NCI-H2171 (cell line): ENCODE results near the gene CARF.
A peak's percentile ranks its signal among the peaks of the same experiment; 100 is the strongest.
"Not testable (repeated sequence)": the region's sequence is repeated elsewhere in the genome, so short reads cannot be mapped to it uniquely, and the experiment has no call there.

Experiments
- DNase-seq: peaks from one replicate; lab custom pipeline; 2025; lab: John Stamatoyannopoulos, UW

CARF gene

DNA sequence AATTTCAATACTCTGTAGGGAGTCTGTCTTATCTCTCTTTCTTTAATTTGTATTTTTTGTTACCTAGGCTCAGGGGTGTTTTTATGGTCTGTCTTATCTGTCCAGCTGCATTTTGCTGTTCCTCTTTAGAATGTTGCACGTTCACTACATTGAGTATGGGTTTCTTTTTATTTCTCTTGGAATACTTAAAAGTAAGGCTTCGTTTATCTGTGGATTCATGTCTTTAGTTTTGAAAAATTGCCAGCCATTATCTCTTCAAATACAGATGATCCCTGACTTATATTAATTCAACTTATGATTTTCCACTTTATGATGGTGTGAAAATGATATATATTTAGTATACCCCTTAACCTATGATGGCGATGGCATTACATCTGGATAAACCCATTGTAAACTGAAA, 26.9 kb downstream of the CARF start:
- no peak for DNase-seq

- no peak for DNase-seq
These were observed 29.7 kb downstream of the CARF start for GRCh38 chr2:202941771-202942170.

GRCh38 chr2:202944408-202944807, 32.3 kb downstream of the CARF start:
- DNase-seq = no peak

- no peak for DNase-seq
These were observed 32.7 kb downstream of the CARF start for GRCh38 chr2:202944816-202945215.

DNA sequence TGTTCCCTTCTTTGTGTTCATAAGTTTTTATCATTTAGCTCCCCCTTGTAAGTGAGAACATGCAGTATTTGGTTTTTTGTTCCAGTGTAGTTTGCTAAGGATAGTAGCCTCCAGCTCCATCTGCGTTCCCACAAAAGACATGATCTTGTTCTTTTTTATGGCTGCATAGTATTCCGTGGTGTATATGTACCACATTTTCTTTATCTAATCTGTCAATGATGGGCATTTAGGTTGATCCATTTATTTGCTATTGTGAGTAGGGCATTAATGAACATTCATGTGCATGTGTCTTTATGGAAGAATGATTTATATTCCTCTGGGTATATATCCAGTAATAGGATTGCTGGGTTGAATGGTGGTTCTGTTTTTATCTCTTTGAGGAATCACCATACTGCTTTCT, 33.4 kb downstream of the CARF start:
- DNase-seq = no peak

DNA sequence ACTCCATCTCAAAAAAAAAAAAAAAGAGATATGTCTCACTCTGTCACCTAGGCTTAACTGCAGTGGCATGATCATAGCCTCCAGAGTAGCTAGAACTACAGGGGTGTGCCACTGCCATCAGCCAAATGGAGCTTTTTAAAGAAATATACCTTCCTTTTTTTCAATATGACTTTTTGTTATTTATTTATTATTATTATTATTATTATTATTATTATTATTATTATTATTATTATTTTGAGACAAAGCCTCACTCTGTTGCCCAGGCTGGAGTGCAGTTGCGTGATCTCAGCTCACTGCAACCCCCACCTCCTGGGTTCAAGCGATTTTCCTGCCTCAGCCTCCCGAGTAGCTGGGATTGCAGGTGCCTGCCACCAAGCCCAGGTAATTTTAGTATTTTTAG, 37.3 kb downstream of the CARF start:
- not testable (repeated sequence) for DNase-seq

GRCh38 chr2:202950592-202950991, 38.5 kb downstream of the CARF start:
- DNase-seq = no peak

GRCh38 chr2:202960524-202960923, 48.4 kb downstream of the CARF start:
- no peak for DNase-seq

GRCh38 chr2:202963712-202964111, 51.6 kb downstream of the CARF start:
- DNase-seq = no peak

DNA sequence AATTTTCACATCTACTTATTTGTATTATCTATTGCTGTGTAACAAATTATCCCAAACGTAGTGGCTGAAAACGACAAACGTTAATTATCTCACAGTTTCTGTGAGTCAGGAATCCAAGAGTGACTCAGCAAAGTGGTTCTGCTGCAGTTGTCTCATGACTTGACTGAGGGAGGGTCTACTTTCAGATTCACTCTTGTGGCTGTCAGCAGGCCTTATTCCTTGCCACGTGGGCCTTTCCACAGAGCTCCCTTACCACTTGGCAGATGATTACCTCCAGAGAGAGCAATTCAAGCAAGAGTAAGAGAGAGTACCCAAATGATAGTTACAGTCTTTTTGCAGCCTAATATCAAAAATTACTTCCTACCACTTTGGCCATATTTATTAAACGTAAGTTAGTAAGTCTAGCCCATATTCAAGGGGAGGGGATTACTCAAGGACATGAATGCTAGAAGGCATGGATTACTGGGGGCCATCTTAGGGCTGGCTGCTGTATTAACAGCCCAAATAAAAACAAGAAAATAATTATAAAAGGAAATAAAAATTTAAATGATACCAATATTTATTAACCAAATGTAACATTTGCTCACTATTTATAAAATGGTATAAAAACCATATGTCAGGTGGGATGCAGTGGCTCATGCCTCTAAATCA, 53.9 kb downstream of the CARF start:
- no peak for DNase-seq

GRCh38 chr2:202969404-202969803, 57.3 kb downstream of the CARF start:
- not testable (repeated sequence) for DNase-seq

- DNase-seq = no peak
These were observed 64.7 kb downstream of the CARF start for GRCh38 chr2:202976809-202977208.

DNA sequence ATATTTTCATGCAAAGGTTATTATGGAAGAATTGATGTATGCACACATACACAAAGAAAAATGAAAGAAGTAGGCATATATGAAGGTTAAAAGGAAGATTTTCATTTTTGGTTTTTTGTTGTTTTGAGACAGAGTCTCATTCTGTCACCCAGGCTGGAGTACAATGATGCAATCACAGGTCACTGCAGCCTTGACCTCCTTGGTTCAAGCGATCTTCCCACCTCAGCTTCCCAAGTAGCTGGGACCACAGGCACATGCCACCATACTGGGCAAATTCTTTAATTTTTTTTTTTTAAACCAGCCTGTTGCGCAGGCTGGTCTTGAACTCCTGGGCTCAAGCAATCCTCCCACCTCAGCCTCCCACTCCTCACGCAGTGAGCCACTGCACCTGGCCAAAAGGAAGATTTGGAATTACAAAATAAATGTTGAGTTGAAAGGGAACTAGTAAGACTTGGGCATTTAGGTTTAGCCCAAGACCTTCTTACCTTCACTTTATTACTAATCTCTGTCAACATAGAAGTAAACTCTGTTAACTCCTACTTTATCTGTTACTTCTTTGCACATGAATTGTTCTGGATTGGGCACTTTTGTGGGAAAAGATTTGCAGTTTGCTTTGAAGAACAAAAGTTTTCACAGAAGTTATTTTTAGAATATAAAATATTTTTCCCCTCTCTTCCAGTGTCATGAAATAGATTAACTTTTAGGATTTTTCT, 70.9 kb downstream of the CARF start:
- DNase-seq = no peak

DNA sequence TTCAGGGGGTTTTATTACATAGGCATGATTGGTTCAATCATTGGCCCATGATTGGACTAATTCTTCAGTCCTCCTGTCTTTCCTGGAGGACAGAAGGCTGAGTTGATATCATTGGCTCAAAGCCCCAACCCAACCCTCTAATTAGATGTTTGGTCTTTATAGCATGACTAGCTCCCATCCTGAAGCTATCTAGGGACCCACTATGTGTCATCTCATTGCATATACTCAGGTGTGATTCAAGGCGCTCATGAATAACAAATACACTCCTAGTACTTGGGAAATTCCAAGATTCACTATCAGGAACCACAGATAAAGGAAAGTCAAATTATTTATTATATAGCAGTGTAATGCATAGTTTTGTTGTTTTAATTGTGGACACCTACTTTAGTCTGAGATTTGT, 77.7 kb downstream of the CARF start:
- no peak for DNase-seq

- DNase-seq = no peak
These were observed 78.4 kb downstream of the CARF start for GRCh38 chr2:202990501-202990900.

- not testable (repeated sequence) for DNase-seq
These were observed 85.0 kb downstream of the CARF start for GRCh38 chr2:202997113-202997512.

DNA sequence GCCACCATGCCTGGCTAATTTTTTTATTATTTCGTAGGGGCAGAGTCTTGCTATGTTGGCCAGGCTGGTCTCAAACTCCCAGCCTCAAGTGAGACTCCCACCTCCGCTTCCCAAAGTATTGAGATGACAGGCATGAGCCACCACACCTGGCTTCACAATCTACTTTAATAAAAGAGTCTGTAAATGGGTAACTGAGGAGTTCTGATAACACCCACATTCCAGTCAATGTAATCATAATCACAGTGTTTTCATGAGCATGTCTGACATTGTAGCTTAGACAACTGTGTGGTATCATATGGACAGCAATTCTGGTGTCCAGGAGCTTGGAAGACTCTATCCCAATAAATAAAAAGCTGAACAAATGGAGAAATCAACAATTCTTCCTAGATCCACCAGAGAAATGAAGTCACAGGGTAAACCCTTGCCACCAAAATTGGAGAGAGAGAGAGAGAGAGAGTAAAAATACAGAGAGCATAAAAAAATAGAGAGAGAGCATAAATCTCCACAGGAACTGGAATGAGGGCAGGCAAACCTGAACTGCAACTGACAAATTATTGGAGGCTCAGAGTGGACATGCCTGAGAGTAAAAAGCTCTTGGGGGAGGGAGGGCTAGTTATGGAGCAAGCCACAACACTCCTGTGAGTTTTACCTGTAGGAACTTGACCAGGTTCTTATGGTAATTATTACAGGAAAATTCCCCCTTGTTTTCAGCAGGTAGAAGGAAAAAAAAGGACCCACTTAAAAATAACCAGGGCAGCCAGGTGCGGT, 90.2 kb downstream of the CARF start:
- DNase-seq = no peak

DNA sequence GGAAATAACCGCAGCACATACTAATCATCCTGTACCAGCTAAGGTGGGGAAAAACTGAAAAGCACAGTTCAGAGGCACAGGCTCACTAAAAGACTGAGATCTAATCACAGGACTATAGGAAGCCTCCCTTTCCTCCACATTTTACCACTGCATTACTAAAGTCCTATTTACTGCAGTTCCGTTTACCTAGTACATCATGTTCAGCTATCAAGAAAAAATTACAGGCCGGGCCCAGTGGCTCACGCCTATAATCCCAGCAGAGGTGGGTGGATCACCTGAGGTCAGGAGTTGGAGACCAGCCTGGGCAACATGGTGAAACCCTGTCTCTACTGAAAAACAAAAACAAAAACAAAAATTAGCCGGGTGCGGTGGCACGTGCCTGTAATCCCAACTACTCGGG, 91.6 kb downstream of the CARF start:
- DNase-seq = no peak

GRCh38 chr2:203014456-203015199, 102.6 kb downstream of the CARF start, which contains the start of gene NBEAL1:
TSS of gene NBEAL1 (plus strand) at chr2:203014875. CDS start at chr2:203016385, 1,510 bp downstream.
- peak; percentile 99 for DNase-seq

DNA sequence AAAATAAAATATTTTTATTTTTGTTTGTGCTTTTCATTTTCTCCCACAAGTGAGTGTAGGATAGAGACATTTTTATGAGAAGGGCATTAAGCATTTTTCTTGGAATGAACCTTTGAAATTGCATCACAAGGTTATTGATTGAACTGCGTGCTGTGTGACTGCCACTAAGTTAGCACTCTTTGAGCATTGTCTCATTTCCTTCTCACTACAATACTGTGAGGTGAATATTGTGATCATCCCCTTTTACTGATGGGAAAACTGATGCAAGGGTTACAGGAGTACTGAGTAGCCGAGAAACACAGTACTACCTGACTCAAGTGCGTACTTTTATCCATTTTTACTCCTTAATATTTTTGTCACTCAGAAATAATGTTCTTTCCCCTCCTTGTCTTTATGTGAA, 104.6 kb downstream of the CARF start:
- DNase-seq = no peak

DNA sequence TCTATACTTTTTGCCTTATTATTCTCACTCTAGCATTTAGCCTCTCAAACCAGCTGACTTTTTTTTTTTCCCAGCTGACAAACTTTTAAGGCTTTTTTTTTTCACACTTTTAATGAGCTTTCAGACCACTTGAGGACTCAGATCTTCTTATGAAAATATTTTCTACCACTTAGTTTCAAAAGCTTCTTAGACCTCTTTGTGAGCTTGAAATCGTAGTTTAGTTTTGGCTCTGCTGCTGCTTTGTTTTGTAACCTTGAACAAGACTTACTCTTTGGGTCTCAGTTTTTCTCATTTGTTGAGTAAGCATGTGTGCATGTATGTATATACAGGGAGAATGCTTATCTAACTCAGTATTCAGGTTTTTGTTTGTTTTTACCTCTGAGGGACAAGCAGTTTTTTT, 106.1 kb downstream of the CARF start:
- no peak for DNase-seq

DNA sequence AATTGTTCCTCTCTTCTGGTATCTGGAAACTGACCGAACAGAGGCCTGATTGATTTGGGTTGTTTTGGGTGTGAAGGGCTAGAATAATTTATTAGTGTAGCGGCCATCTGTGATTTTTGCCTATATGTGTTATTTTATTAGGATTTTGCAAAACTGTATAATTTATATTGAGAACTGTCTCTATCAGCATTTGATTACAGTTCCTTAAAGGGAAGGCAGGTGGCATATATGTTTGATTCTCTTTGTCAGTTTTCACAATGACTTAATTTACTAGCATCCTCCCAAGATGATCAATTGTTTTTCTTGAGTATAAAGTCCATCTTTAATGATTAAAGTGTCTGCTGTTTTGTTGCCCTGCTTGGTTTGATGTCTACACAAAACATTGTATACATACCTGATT, 107.1 kb downstream of the CARF start:
- DNase-seq = no peak
